ENCODE results near the gene FGD4.

FGD4 gene

GRCh38 chr12:32606443-32606842 lies 207.1 kb downstream of the FGD4 start:
- DNase-seq (ENCODE audit: low spot score): no peak

GRCh38 chr12:32609966-32610365 lies 210.6 kb downstream of the FGD4 start:
- no peak for DNase-seq (ENCODE audit: low spot score)

- DNase-seq (ENCODE audit: low spot score): no peak
These were observed 212.6 kb downstream of the FGD4 start for GRCh38 chr12:32611986-32612385.

GRCh38 chr12:32612658-32613614 lies 213.6 kb downstream of the FGD4 start:
- no peak for DNase-seq (ENCODE audit: low spot score)

GRCh38 chr12:32615441-32615840 lies 216.1 kb downstream of the FGD4 start:
- no peak for DNase-seq (ENCODE audit: low spot score)

GRCh38 chr12:32617534-32617933 lies 218.2 kb downstream of the FGD4 start:
- no peak for DNase-seq (ENCODE audit: low spot score)

- DNase-seq (ENCODE audit: low spot score): no peak
These were observed 218.8 kb downstream of the FGD4 start for GRCh38 chr12:32618115-32618514.

GRCh38 chr12:32627976-32628375 lies 228.6 kb downstream of the FGD4 start:
- DNase-seq (ENCODE audit: low spot score): no peak

- DNase-seq (ENCODE audit: low spot score): no peak
These were observed 242.0 kb downstream of the FGD4 start for GRCh38 chr12:32641287-32641901.

GRCh38 chr12:32644431-32644830 lies 245.1 kb downstream of the FGD4 start:
- no peak for DNase-seq (ENCODE audit: low spot score)

- DNase-seq (ENCODE audit: low spot score): no peak
These were observed 247.9 kb downstream of the FGD4 start for GRCh38 chr12:32647275-32647674.

GRCh38 chr12:32650508-32650907 lies 251.2 kb downstream of the FGD4 start:
- DNase-seq (ENCODE audit: low spot score): no peak

GRCh38 chr12:32651151-32651955 lies 252.0 kb downstream of the FGD4 start:
- no peak for DNase-seq (ENCODE audit: low spot score)

- DNase-seq (ENCODE audit: low spot score): no peak
These were observed 252.5 kb downstream of the FGD4 start for GRCh38 chr12:32651956-32652210.

GRCh38 chr12:32659908-32660440 lies 260.6 kb downstream of the FGD4 start:
- no peak for DNase-seq (ENCODE audit: low spot score)

- peak; percentile 33 for DNase-seq (ENCODE audit: low spot score)
These were observed 262.3 kb downstream of the FGD4 start for GRCh38 chr12:32661706-32662105.

- DNase-seq (ENCODE audit: low spot score): no peak
These were observed 263.3 kb downstream of the FGD4 start for GRCh38 chr12:32662665-32663064.

GRCh38 chr12:32666018-32666417 lies 266.7 kb downstream of the FGD4 start:
- DNase-seq (ENCODE audit: low spot score): no peak

GRCh38 chr12:32669584-32669983 lies 270.2 kb downstream of the FGD4 start:
- no peak for DNase-seq (ENCODE audit: low spot score)

GRCh38 chr12:32671930-32672780 lies 272.8 kb downstream of the FGD4 start:
- DNase-seq (ENCODE audit: low spot score): no peak

- peak; percentile 98 for DNase-seq (ENCODE audit: low spot score)
These were observed 279.9 kb downstream of the FGD4 start, which contains the start of gene DNM1L for GRCh38 chr12:32679091-32679919. Gene DNM1L, plus strand, starts transcription at chr12:32679301. Its CDS starts 63 bp downstream, at chr12:32679364.
